WERI-Rb-1 (cell line): ENCODE measurements around the gene CACNA1D.

Experiments
- DNase-seq: peaks from one replicate; pipeline ENCODE4 v3.0.0-alpha.2; 2020
- H3K27ac ChIP-seq: fragments of 250-450 bp; sonication (Bioruptor Pico); 2 replicates; pipeline ENCODE4 v1.5.1; 2020; ENCODE audit warnings: mild to moderate bottlenecking, moderate library complexity
- H3K27me3 ChIP-seq: fragments of 250-450 bp; sonication (Bioruptor Pico); 2 replicates; pipeline ENCODE4 v1.5.1; 2021; ENCODE audit warnings: mild to moderate bottlenecking, low read depth, moderate library complexity; ENCODE audit not compliant: insufficient read depth, severe bottlenecking
- H3K36me3 ChIP-seq: fragments of 250-450 bp; sonication (Bioruptor Pico); 2 replicates; pipeline ENCODE4 v1.5.1; 2020; ENCODE audit warnings: mild to moderate bottlenecking, moderate library complexity
- H3K4me3 ChIP-seq: 2 replicates; pipeline ENCODE4 v1.5.1; 2011; ENCODE audit warnings: low read depth, mild to moderate bottlenecking, control low read depth, low read length
- H3K9me3 ChIP-seq: fragments of 250-450 bp; sonication (Bioruptor Pico); 2 replicates; pipeline ENCODE4 v1.5.1; 2021; ENCODE audit warnings: mild to moderate bottlenecking, moderate library complexity; ENCODE audit not compliant: severe bottlenecking
- CTCF ChIP-seq: IDR thresholded peaks from 2 replicates; pipeline ENCODE4 v1.5.1; 2011; ENCODE audit warnings: low read depth, mild to moderate bottlenecking, control low read depth, inconsistent platforms, low read length

The CACNA1D gene

GRCh38 chr3:53721187-53722119, 227.0 kb downstream of the CACNA1D start:
- H3K4me3 ChIP-seq = no peak overlapping the region
- no peak for TF ChIP-seq CTCF
- H3K27me3 ChIP-seq = no peaks in the 10 kb centered on the region
- H3K9me3 ChIP-seq = no peaks in the 10 kb centered on the region
- no peak for DNase-seq
- H3K36me3 ChIP-seq = no peaks in the 10 kb centered on the region
- no peak overlapping the region for H3K27ac ChIP-seq

GRCh38 chr3:53724566-53724965, 230.2 kb downstream of the CACNA1D start:
- Histone ChIP-seq H3K9me3 (no peaks in the 10 kb centered on the region), H3K36me3 (no peaks in the 10 kb centered on the region), H3K27ac (no peak overlapping the region), H3K4me3 (no peak overlapping the region), H3K27me3 (no peaks in the 10 kb centered on the region)
- DNase-seq = no peak
- no peak for TF ChIP-seq CTCF

GRCh38 chr3:53725387-53725995, 231.1 kb downstream of the CACNA1D start:
- TF ChIP-seq CTCF = no peak
- no peak overlapping the region for H3K27ac ChIP-seq
- H3K36me3 ChIP-seq = no peaks in the 10 kb centered on the region
- no peaks in the 10 kb centered on the region for H3K27me3 ChIP-seq
- no peaks in the 10 kb centered on the region for H3K9me3 ChIP-seq
- H3K4me3 ChIP-seq = no peak overlapping the region
- no peak for DNase-seq

GRCh38 chr3:53726643-53727042, 232.2 kb downstream of the CACNA1D start:
- Histone ChIP-seq H3K27ac (no peak overlapping the region), H3K4me3 (no peak overlapping the region), H3K27me3 (no peaks in the 10 kb centered on the region), H3K36me3 (no peaks in the 10 kb centered on the region), H3K9me3 (no peaks in the 10 kb centered on the region)
- DNase-seq = peak; percentile 35
- 0 out of 2 replicates have a peak, but pooled peaks have one; percentile 11 for TF ChIP-seq CTCF

GRCh38 chr3:53728606-53729005, 234.2 kb downstream of the CACNA1D start:
- no peak overlapping the region for H3K27ac ChIP-seq
- H3K9me3 ChIP-seq = no peaks in the 10 kb centered on the region
- TF ChIP-seq CTCF = no peak
- H3K36me3 ChIP-seq = no peaks in the 10 kb centered on the region
- no peak overlapping the region for H3K4me3 ChIP-seq
- no peaks in the 10 kb centered on the region for H3K27me3 ChIP-seq
- DNase-seq = no peak
